GM12878 (cell line): ENCODE measurements around the gene SLC13A4.

Experiments
- JUND ChIP-seq: IDR thresholded peaks from 2 replicates; pipeline ENCODE4 v1.6.1; 2012; ENCODE audit warnings: low read depth, mild to moderate bottlenecking, low read length, improper control_type of control experiment, moderate library complexity
- MTA3 ChIP-seq: IDR thresholded peaks from 2 replicates; pipeline ENCODE4 v1.6.1; 2012; ENCODE audit warnings: low read length, inconsistent platforms, borderline replicate concordance
- ZBTB4 ChIP-seq: fragments of 450-650 bp; formaldehyde crosslinking; IDR thresholded peaks from 2 replicates; pipeline ENCODE4 v1.4.0; 2022; ENCODE audit warnings: mild to moderate bottlenecking, moderate library complexity
- TF ChIP-seq, protein P1 (sequence below): IDR thresholded peaks from 2 replicates; pipeline ENCODE4 v1.6.1; 2011; ENCODE audit warnings: low read depth, mild to moderate bottlenecking, low read length, moderate library complexity, borderline replicate concordance; ENCODE audit errors: extremely low read depth

GRCh38 chr7:135664046-135664589 lies 63.9 kb downstream of the SLC13A4 start:
- no peak for TF ChIP-seq JUND
- TF ChIP-seq MTA3, result no peak
- TF ChIP-seq, protein P1, sequence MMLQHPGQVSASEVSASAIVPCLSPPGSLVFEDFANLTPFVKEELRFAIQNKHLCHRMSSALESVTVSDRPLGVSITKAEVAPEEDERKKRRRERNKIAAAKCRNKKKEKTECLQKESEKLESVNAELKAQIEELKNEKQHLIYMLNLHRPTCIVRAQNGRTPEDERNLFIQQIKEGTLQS, result no peak
- TF ChIP-seq ZBTB4 (CRISPR knock-in tag), result no peak
